HCT116 (cell line): ENCODE measurements around the gene ZNF213. TPM values are rescaled to one million over a fixed set of nuclear protein-coding genes. Genes with fewer than 3 reads are reported as not detected.

Source experiments
- ATAC-seq: fragments of 200-7000 bp; cut with Tn5 transposase; 2 replicates; pipeline ENCODE4 v1.9.1; 2020; ENCODE audit warnings: mild to moderate bottlenecking, moderate library complexity
- BruUV-seq: library from RNA; stranded (reverse); fragments of 400-500 nt; replicated peaks from 2 replicates; lab custom pipeline; 2021; lab: Mats Ljungman, UMichigan
- CTCF ChIA-PET: fragments of 300-600 bp; sonication (Branson Sonifier 250); formaldehyde crosslinking; loops from one replicate; lab custom pipeline; 2021; ENCODE audit warnings: antibody characterized with exemption; lab: Charles Lee
- POLR2A ChIA-PET: fragments of 300-600, 350-600 bp; sonication (Branson Sonifier 250); formaldehyde crosslinking; loops from one replicate; lab custom pipeline; 2021; ENCODE audit warnings: antibody characterized with exemption; lab: Charles Lee
- RAD21 ChIA-PET, 2 experiments: fragments of 300-600 bp; sonication (Branson Sonifier 250); formaldehyde crosslinking; loops; one replicate each; lab custom pipeline; 2023; ENCODE audit warnings: low total read pairs in 2 of 2; ENCODE audit not compliant: uncharacterized antibody in 2 of 2, unreplicated experiment in 2 of 2, low non-redundant PET in 1 of 2; lab: Charles Lee
- DNase-seq: peaks from one replicate; pipeline ENCODE4 v3.0.0-alpha.2; 2010; ENCODE audit warnings: low read depth, low spot score
- H2AFZ ChIP-seq: fragments of 200-600 bp; shearing (Covaris generic), sonication (generic); 2 replicates; pipeline ENCODE4 v1.6.1; 2017; ENCODE audit warnings: low read depth, mixed run types, mixed read lengths, antibody characterized with exemption, low read length; ENCODE audit not compliant: poor library complexity, severe bottlenecking
- H3K27ac ChIP-seq: 2 replicates; pipeline ENCODE4 v1.5.1; 2012; ENCODE audit warnings: low read depth, low read length
- H3K27me3 ChIP-seq: fragments of 200-600 bp; sonication (generic); 2 replicates; pipeline ENCODE4 v1.6.1; 2016; ENCODE audit warnings: mixed run types, low read length, mixed read lengths; ENCODE audit not compliant: insufficient read depth
- H3K36me3 ChIP-seq, 2 experiments: fragments of 200-500 bp in 1 of 2; fragments of 200-600 bp in 1 of 2; sonication (Bioruptor generic) in 1 of 2; sonication (generic) in 1 of 2; 2 replicates each; pipeline versions ENCODE4 v1.5.1 to v1.6.1; 2014 to 2016; ENCODE audit warnings: low read length in 2 of 2, inconsistent platforms in 1 of 2, mixed read lengths in 1 of 2, mixed run types in 1 of 2; ENCODE audit not compliant: insufficient read depth in 2 of 2, control insufficient read depth in 1 of 2
- H3K4me1 ChIP-seq, 2 experiments: fragments of 200-600 bp in 1 of 2; sonication (generic) in 1 of 2; 2 replicates each; pipeline versions ENCODE4 v1.5.1 to v1.6.1; 2012 to 2017; ENCODE audit warnings: low read length in 2 of 2, inconsistent platforms in 1 of 2, mild to moderate bottlenecking in 1 of 2, mixed read lengths in 1 of 2, mixed run types in 1 of 2, moderate library complexity in 1 of 2; ENCODE audit not compliant: insufficient read depth in 2 of 2, control insufficient read depth in 1 of 2
- H3K4me2 ChIP-seq: fragments of 200-600 bp; sonication (generic); 2 replicates; pipeline ENCODE4 v1.6.1; 2017; ENCODE audit warnings: mixed run types, low read length, mixed read lengths
- H3K4me3 ChIP-seq, 2 experiments: fragments of 200-600 bp in 1 of 2; sonication (generic) in 1 of 2; replicated peaks in 1 of 2; 2 replicates each; pipeline ENCODE4 v1.5.1; 2011 to 2016; ENCODE audit warnings: low read length in 2 of 2, control low read depth in 1 of 2, low read depth in 1 of 2, mild to moderate bottlenecking in 1 of 2, mixed read lengths in 1 of 2, mixed run types in 1 of 2
- H3K79me2 ChIP-seq: fragments of 200-600 bp; sonication (generic); 2 replicates; pipeline ENCODE4 v1.6.1; 2017; ENCODE audit warnings: mild to moderate bottlenecking, mixed run types, low read length, moderate library complexity, mixed read lengths; ENCODE audit not compliant: insufficient read depth
- H3K9ac ChIP-seq: fragments of 200-600 bp; sonication (generic); 2 replicates; pipeline ENCODE4 v1.6.1; 2016; ENCODE audit warnings: low read length, mixed read lengths
- H3K9me2 ChIP-seq: fragments of 200-600 bp; sonication (generic), shearing (Covaris generic); 2 replicates; pipeline ENCODE4 v1.6.1; 2017; ENCODE audit warnings: mixed run types, mild to moderate bottlenecking, moderate library complexity; ENCODE audit not compliant: insufficient read depth
- H3K9me3 ChIP-seq, 2 experiments: fragments of 200-500 bp in 1 of 2; fragments of 200-600 bp in 1 of 2; sonication (Bioruptor generic) in 1 of 2; sonication (generic) in 1 of 2; 2 replicates each; pipeline ENCODE4 v1.6.1; 2014 to 2017; ENCODE audit warnings: low read length in 2 of 2, mixed read lengths in 2 of 2, inconsistent platforms in 1 of 2, low read depth in 1 of 2, mild to moderate bottlenecking in 1 of 2, mixed run types in 1 of 2, moderate library complexity in 1 of 2; ENCODE audit not compliant: control insufficient read depth in 1 of 2, insufficient read depth in 1 of 2
- H4K20me1 ChIP-seq: fragments of 200-600 bp; sonication (generic), shearing (Covaris generic); 2 replicates; pipeline ENCODE4 v1.6.1; 2017; ENCODE audit warnings: mixed run types, mild to moderate bottlenecking, moderate library complexity; ENCODE audit not compliant: insufficient read depth
- ATF3 ChIP-seq: IDR thresholded peaks from 2 replicates; pipeline ENCODE4 v1.6.1; 2012
- CTCF ChIP-seq, 3 experiments: fragments of 200-600 bp in 1 of 3; sonication (generic) in 1 of 3; IDR thresholded peaks in 2 of 3; conservative IDR thresholded peaks in 1 of 3; 2 replicates each; pipeline ENCODE4 v1.5.1; 2012 to 2017; ENCODE audit warnings: low read depth in 2 of 3, low read length in 2 of 3, antibody characterized with exemption in 1 of 3, borderline replicate concordance in 1 of 3, control low read depth in 1 of 3, mild to moderate bottlenecking in 1 of 3, mixed read lengths in 1 of 3, mixed run types in 1 of 3, moderate library complexity in 1 of 3; ENCODE audit not compliant: insufficient read depth in 1 of 3
- EGR1 ChIP-seq: IDR thresholded peaks from 2 replicates; pipeline ENCODE4 v1.6.1; 2012; ENCODE audit warnings: low read depth
- MAX ChIP-seq: IDR thresholded peaks from 2 replicates; pipeline ENCODE4 v1.6.1; 2012
- SIN3A ChIP-seq: IDR thresholded peaks from 2 replicates; pipeline ENCODE4 v1.6.1; 2012; ENCODE audit warnings: low read depth
- SP1 ChIP-seq: IDR thresholded peaks from 2 replicates; pipeline ENCODE4 v1.6.1; 2012; ENCODE audit warnings: low read depth
- ZFX ChIP-seq: fragments of 450-650 bp; IDR thresholded peaks from 2 replicates; pipeline ENCODE4 v1.6.1; 2017
- intact Hi-C: fragments of 100-400 bp; cut with micrococcal nuclease; formaldehyde crosslinking; loops from 2 replicates; pipeline ENCODE4 v1.10.0; 2022
- total RNA-seq: library from RNA; stranded (reverse); gene quantifications from one replicate; pipeline ENCODE4 v1.2.1, GENCODE V29; 2021; ENCODE audit not compliant: unreplicated experiment

The ZNF213 gene
- total RNA-seq, 1 experiment from 2014 or later = 11.0 TPM

- ATAC-seq (no peak), DNase-seq (no peak)
- no TSS peak for BruUV-seq
- H3K36me3 ChIP-seq = peaks cover 5 to 9% of the 10 kb centered on the region in 2 experiments; a peak in 3 of 4 replicates
- intact Hi-C loops = no loop called here
- no peaks in the 10 kb centered on the region for H3K27me3 ChIP-seq
- ChIA-PET RAD21 (interaction anchor here in 1 of 2 experiments (0.7 kb wide), 1 partner anchor 72 kb away, joined by 3 read pairs; no protein-coding TSS in a partner anchor), POLR2A (no interaction called here), CTCF (interaction anchor here (1.5 kb wide), 1 partner anchor 11 kb away, joined by 4 read pairs; no protein-coding TSS in a partner anchor)
- no peak overlapping the region for H3K4me3 ChIP-seq
- no peaks in the 10 kb centered on the region for H3K9me2 ChIP-seq
- peaks cover 7 to 9% of the 10 kb centered on the region in 2 experiments for H3K4me1 ChIP-seq
- H3K9me3 ChIP-seq = no peaks in the 10 kb centered on the region
- H2AFZ ChIP-seq = no peak overlapping the region
- H3K79me2 ChIP-seq = peaks cover 5% of the 10 kb centered on the region; the same call in 1 of the 2 replicates
- no peak overlapping the region for H3K9ac ChIP-seq
- no peaks in the 10 kb centered on the region for H4K20me1 ChIP-seq
- TF ChIP-seq SP1 = no peak
- TF ChIP-seq ZFX = no peak
- no peak for TF ChIP-seq ATF3
- TF ChIP-seq EGR1 = no peak
- no peak for TF ChIP-seq MAX
- TF ChIP-seq SIN3A = no peak
- no peak for TF ChIP-seq CTCF (IDR thresholded peaks at IDR 0.05 in 2 of 3, conservative IDR thresholded peaks at IDR 0.05 in 1 of 3; ENCODE audit: borderline replicate concordance in 1 of 3, insufficient read depth in 1 of 3, low read depth in 2 of 3, low read length in 2 of 3)
- no peak overlapping the region for H3K4me2 ChIP-seq
- no peak overlapping the region for H3K27ac ChIP-seq
Measured at GRCh38 chr16:3118204-3118790, 16.5 kb upstream of the ZNF213 start.
